Brain microvascular endothelial cell (primary cell): ENCODE data around the gene CLASP1.
A peak's percentile ranks its signal among the peaks of the same experiment; 100 is the strongest.
"Not testable (repeated sequence)": the region's sequence is repeated elsewhere in the genome, so short reads cannot be mapped to it uniquely, and the experiment has no call there.

Source experiments
- DNase-seq: peaks from one replicate; pipeline ENCODE4 v3.0.0-alpha.2; 2020
- H3K27ac ChIP-seq: fragments of 250-450 bp; sonication (Bioruptor Pico); 2 replicates; pipeline ENCODE4 v1.5.1; 2020; ENCODE audit warnings: mild to moderate bottlenecking, moderate library complexity
- H3K27me3 ChIP-seq: fragments of 250-450 bp; sonication (Bioruptor Pico); replicated peaks from 2 replicates; pipeline ENCODE4 v1.5.1; 2020; ENCODE audit warnings: mild to moderate bottlenecking
- H3K36me3 ChIP-seq: fragments of 250-450 bp; sonication (Bioruptor Pico); replicated peaks from 2 replicates; pipeline ENCODE4 v1.5.1; 2020; ENCODE audit warnings: mild to moderate bottlenecking
- H3K4me3 ChIP-seq: 2 replicates; pipeline ENCODE4 v1.5.1; 2011; ENCODE audit warnings: low read depth, mild to moderate bottlenecking, control low read depth, low read length, moderate library complexity
- CTCF ChIP-seq: IDR thresholded peaks from 2 replicates; pipeline ENCODE4 v1.5.1; 2011; ENCODE audit warnings: low read depth, mild to moderate bottlenecking, moderate library complexity, low read length, control low read depth, inconsistent platforms; ENCODE audit errors: missing control alignments
- in situ Hi-C: cut with HindIII; loops from 2 replicates; pipeline ENCODE4 v1.10.0; 2017; ENCODE audit warnings: low sequenced_read_pairs, low pct_ligation_motif_present

The CLASP1 gene

GRCh38 chr2:121386707-121387106 lies 262.6 kb downstream of the CLASP1 start:
- no peaks in the 10 kb centered on the region for H3K27me3 ChIP-seq
- peak; percentile 34 for DNase-seq
- in situ Hi-C loops, result no loop called here

GRCh38 chr2:121386102-121386501 lies 263.2 kb downstream of the CLASP1 start:
- no peak for DNase-seq
- H3K27ac ChIP-seq, result peak overlapping the region; percentile 11
- peaks cover 12% of the 10 kb centered on the region for H3K36me3 ChIP-seq
- no peak overlapping the region for H3K4me3 ChIP-seq
- TF ChIP-seq CTCF, result no peak
- in situ Hi-C loops, result no loop called here
- H3K27me3 ChIP-seq, result no peaks in the 10 kb centered on the region

More at GRCh38 chr2:121386707-121387106, 262.6 kb downstream of the CLASP1 start:
- no peak overlapping the region for H3K4me3 ChIP-seq
- TF ChIP-seq CTCF, result no peak
- peaks cover 11% of the 10 kb centered on the region for H3K36me3 ChIP-seq
- H3K27ac ChIP-seq, result peak overlapping the region; percentile 11

DNA sequence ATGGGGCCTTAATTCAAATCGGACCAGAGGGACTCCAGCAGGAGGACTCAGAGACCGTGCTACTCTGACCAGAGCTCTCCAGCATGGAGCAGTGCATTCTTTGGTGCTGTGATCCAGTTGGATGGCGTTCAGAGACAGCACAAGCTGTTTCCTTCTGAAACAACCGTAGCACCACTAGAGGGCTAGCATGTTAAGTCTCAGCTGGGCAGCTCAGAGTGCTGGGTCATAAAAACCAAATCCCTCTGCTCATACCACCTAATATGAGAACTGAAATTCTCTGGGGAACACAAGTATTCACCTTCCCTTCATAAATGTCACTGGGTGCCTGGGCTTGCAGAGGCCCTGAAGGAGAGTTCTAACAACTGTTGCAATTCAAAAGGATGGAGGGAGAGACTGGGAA lies 266.5 kb downstream of the CLASP1 start:
- in situ Hi-C loops, result no loop called here
- peak; percentile 51 for TF ChIP-seq CTCF
- Histone ChIP-seq H3K27ac (no peak overlapping the region), H3K4me3 (no peak overlapping the region), H3K27me3 (no peaks in the 10 kb centered on the region), H3K36me3 (peaks cover 12% of the 10 kb centered on the region)
- no peak for DNase-seq

GRCh38 chr2:121377646-121378045 lies 271.6 kb downstream of the CLASP1 start:
- in situ Hi-C loops, result no loop called here
- H3K27me3 ChIP-seq, result no peaks in the 10 kb centered on the region
- TF ChIP-seq CTCF, result no peak
- H3K4me3 ChIP-seq, result no peak overlapping the region
- peaks cover 16% of the 10 kb centered on the region for H3K36me3 ChIP-seq
- H3K27ac ChIP-seq, result peak overlapping the region; percentile 27
- DNase-seq, result peak; percentile 33

- Histone ChIP-seq H3K27ac (peak overlapping the region; percentile 55), H3K4me3 (no peak overlapping the region), H3K27me3 (no peaks in the 10 kb centered on the region), H3K36me3 (peaks cover 10% of the 10 kb centered on the region)
- peak; percentile 64 for DNase-seq
- TF ChIP-seq CTCF, result no peak
- in situ Hi-C loops, result no loop called here
Measured at GRCh38 chr2:121376535-121377250, 272.6 kb downstream of the CLASP1 start.

DNA sequence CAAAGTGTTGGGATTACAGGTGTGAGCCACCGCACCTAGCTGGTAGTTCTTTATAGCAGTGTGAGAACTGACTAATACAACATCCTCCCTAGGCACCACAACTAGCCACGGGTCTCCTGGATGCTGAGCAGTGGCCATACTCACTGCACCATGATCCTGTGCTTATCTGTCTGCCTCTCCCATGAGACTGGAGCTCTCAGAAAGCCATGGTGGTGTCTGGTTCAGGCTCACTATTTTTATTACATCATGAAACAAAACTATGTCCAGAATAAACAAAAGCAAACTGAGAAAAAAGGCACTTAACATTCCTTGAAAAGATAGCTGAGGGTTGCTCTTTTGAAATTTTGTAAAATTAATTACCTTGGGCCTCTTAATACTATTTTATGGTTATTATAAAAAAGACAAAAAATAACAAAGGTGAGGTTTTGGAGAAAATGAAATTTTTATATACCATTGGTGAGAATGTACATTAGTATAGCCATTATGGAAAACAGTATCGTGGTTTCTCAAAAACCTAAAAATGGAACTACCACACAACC lies 273.6 kb downstream of the CLASP1 start:
- in situ Hi-C loops, result no loop called here
- peak overlapping the region; percentile 79 for H3K27ac ChIP-seq
- H3K27me3 ChIP-seq, result no peaks in the 10 kb centered on the region
- DNase-seq, result peak; percentile 83
- H3K4me3 ChIP-seq, result no peak overlapping the region
- no peak for TF ChIP-seq CTCF
- H3K36me3 ChIP-seq, result peaks cover 12% of the 10 kb centered on the region

- H3K4me3 ChIP-seq, DNase-seq, H3K27ac ChIP-seq, H3K27me3 ChIP-seq, in situ Hi-C loops: not testable (repeated sequence)
- H3K36me3 ChIP-seq, result peaks cover 12% of the 10 kb centered on the region
Measured at GRCh38 chr2:121374412-121375075, 274.7 kb downstream of the CLASP1 start.
